Endothelial cell of umbilical vein (primary cell): ENCODE measurements around the gene ATRNL1.

Source experiments
- CTCF ChIP-seq, 2 donors: IDR thresholded peaks; 1 replicate in 1 of 2; 2 replicates in 1 of 2; pipeline ENCODE4 v1.5.1; 2011; ENCODE audit warnings: low read length in 2 of 2, mild to moderate bottlenecking in 2 of 2, moderate library complexity in 2 of 2, control low read depth in 1 of 2, inconsistent platforms in 1 of 2, low read depth in 1 of 2; ENCODE audit not compliant: insufficient read depth in 1 of 2; ENCODE audit errors: extremely low read depth in 1 of 2
- EZH2 ChIP-seq: IDR thresholded peaks from 2 replicates; pipeline ENCODE4 v1.6.1; 2012; ENCODE audit warnings: borderline replicate concordance, low read depth, mild to moderate bottlenecking, moderate library complexity, low read length, inconsistent platforms; ENCODE audit not compliant: severe bottlenecking
- POLR2A ChIP-seq: IDR thresholded peaks from 2 replicates; pipeline ENCODE4 v1.6.1; 2012; ENCODE audit warnings: low read depth, mild to moderate bottlenecking, control low read depth, low read length

DNA sequence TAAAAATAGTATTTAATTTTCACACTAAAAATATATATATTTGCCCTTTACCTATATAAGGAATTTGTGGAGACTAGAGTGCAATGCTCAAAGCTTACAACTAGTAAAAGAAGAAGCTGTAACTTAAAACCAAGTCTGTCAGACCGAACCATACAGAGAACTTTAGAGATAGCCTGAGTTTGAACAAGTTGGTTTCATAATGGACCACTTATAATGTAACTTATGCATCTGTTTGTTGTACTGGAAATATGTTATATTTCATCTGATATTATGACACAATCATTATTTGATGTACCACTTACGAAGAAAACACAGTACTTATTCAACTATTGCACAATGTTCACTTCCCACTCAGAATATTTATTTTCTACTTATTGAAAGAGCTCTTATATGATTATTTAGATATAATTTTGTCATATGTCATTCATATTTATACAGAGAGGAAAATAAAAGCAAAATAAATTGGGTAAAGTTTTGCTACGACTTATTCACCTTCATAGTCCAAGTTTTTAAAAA is 462.8 kb downstream of the ATRNL1 start:
- TF ChIP-seq EZH2 (no peak), CTCF (IDR thresholded peaks at IDR 0.05; ENCODE audit: extremely low read depth in 1 of 2, insufficient read depth in 1 of 2, low read depth in 1 of 2, low read length in 2 of 2) (no peak), POLR2A (no peak)
